Activated CD8-positive, alpha-beta memory T cell treated with anti-CD3 and anti-CD28 coated beads for 36 hours (primary cell): Measurements from ENCODE around the gene BRD7. TPM values are rescaled to one million over a fixed set of nuclear protein-coding genes. Genes with fewer than 3 reads are reported as not detected.

ENCODE experiments used
- CTCF ChIA-PET: fragments of 350-600 bp; sonication (Branson Sonifier 250); formaldehyde crosslinking; loops from one replicate; lab custom pipeline; 2021; ENCODE audit warnings: antibody characterized with exemption; lab: Charles Lee
- POLR2A ChIA-PET: fragments of 350-600 bp; sonication (Branson Sonifier 250); formaldehyde crosslinking; loops from one replicate; lab custom pipeline; 2021; ENCODE audit warnings: antibody characterized with exemption; lab: Charles Lee
- total RNA-seq, 2 experiments: library from RNA; stranded (reverse); gene quantifications; one replicate each; pipeline ENCODE4 v1.2.3, GENCODE V29; 2021

BRD7 gene
- total RNA-seq, 2 experiments from 2014 or later, result 96.6 to 104 TPM

GRCh38 chr16:50332599-50332998 is 36.2 kb downstream of the BRD7 start:
- ChIA-PET POLR2A (no interaction called here), CTCF (no interaction called here)

GRCh38 chr16:50331570-50331969 is 37.2 kb downstream of the BRD7 start:
- CTCF ChIA-PET, result no interaction called here
- POLR2A ChIA-PET, result no interaction called here

DNA sequence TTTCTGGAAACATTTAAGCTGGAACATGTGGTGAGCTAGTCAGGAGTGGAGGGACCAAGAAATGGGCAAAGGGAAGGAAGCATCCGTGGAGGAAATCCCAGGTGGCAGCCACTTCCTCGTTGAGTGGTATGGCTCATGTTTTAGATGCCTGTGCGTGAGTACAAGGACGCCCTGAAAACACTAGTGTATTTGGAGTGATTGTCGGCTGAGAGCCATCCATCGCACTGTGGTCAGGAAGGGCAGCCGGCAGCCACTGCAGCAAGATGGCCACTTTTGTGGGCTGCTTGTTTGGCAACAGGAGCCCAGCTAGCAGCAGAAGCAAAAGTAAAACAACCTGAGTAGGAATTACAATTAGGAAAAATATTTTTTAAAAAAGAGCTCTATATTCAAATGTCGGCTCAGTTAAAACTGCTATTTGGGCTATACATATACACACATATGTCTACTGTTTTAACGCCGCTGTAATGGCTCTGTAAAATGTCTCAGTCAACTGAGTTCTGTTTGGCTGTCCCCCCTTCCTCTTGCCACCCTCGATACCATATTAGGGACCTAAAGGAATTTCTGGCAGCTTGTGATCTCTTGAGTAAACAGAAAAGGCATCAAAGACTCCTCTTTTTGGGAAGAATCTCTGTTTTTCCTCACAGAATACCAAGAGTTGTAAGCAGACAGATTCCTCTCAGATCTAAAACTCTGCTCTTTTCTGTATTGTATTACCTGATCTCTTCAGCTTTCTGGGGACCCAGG is 39.2 kb downstream of the BRD7 start:
- ChIA-PET CTCF (interaction anchor here (0.9 to 1.3 kb wide), 3 partner anchors 25 to 83 kb away, joined by 3 to 4 read pairs (median 3); no protein-coding TSS in a partner anchor), POLR2A (interaction anchor here (0.6 kb wide), 1 partner anchor 191 kb away, joined by 4 read pairs; no protein-coding TSS in a partner anchor)

DNA sequence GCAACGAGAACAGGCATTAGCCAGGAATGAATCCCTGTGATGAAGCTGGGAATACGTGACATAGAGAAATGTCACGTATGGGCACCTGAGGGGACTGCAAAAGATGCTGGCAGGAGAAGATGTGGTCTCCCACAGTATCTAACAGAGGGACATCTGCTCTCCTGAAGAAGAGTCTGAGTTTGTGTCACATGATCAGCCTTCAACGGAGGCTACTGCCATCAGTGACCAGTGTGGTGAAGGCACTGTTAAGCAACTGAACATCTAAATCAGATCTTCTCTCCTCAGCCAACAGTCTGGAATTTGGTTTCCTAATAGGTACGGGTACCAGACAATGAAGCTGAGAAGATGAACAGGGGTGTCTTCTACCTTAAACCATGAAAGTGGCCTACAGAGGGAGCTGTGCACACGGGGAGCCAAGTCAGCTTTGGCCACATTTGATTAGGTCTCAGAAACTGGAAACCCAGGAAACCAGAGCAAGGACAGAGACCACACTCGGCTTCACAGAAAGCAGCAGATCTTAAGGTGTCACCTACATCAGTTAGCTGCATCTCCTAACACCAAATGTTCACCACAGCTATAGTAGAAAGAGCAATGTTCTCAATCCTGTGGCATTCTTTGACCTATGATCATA is 41.8 kb downstream of the BRD7 start:
- POLR2A ChIA-PET, result no interaction called here
- CTCF ChIA-PET, result interaction anchor here (0.5 to 3.2 kb wide), 15 partner anchors 11 to 479 kb away, joined by 3 to 21 read pairs (median 4); partner anchors contain the start of gene CNEP1R1

DNA sequence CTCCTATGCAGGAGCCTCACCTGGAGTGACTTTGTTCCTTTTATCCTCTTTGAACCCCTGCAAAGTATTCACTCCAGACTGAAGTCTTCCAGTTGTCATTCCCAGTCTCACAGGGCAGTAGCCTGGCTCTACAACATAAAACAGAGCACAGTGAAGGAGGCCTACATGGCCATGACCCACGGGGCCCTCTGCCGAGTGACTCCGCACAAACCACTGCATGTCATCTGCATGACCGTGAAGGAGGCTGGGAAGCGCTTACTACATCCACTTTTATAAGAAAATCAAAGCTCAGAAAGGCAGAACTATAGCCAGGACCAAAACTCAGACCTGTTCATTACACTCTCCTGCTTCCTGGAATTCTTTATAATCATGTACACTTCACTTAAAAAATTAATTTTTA is 42.5 kb downstream of the BRD7 start:
- ChIA-PET CTCF (interaction anchor here (1.0 to 3.2 kb wide), 7 partner anchors 13 to 339 kb away, joined by 4 to 21 read pairs (median 7); no protein-coding TSS in a partner anchor), POLR2A (no interaction called here)

- ChIA-PET CTCF (interaction anchor here (3.2 kb wide), 1 partner anchor 31 kb away, joined by 21 read pairs; no protein-coding TSS in a partner anchor), POLR2A (no interaction called here)
Observed at GRCh38 chr16:50324345-50324744, 44.4 kb downstream of the BRD7 start.

DNA sequence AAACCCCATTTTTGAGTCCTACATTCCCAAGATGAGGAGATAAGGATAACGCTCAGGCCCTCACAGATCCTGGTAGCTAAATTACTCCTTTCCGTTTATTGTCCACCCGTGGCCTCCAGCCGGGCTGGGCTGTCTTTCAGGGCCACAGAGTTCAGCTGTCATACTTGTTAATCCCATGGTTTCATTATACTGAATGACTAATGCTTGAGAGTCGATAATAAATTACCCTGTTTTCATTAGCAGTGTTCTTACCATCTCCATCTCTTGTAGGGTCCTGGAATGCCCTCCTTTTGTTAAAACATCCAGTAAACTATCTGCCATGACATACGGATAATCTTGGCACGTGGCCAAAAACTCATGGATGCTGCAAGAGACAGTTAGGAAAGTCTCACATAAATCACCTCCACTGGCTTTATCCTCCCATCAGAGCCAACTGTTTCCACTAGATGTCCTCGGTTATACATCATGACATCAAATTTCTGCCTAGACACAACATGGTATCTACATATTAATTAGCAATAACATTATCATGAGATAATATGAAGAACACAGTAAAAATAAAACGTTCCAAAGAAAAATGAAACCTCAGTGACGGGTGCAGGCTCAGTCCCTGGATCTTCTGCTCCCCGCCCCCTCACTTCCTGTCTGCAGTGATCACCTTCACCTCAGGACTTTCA is 45.3 kb downstream of the BRD7 start:
- CTCF ChIA-PET, result interaction anchor here (1.2 kb wide), 1 partner anchor 15 kb away, joined by 3 read pairs; no protein-coding TSS in a partner anchor
- POLR2A ChIA-PET, result no interaction called here

DNA sequence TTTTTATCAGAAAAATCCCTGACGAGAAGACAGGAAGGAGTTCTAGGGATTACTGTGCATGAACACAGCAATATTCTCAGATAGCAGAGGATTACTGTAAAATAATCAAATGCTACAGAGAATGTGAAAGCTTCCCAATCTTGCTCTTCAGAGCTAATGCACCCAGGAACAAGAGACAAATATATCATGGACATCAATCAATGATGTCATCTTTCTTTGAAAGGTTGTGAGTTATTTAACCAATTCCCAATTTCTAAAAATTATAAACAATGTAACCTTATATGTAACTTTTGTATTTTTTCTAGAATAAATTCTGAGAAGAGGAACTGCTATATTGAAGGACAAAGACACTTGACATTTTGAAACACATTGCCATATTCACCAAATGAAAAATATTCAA is 46.5 kb downstream of the BRD7 start:
- ChIA-PET POLR2A (no interaction called here), CTCF (interaction anchor here (1.2 kb wide), 2 partner anchors 14 to 32 kb away, joined by 3 read pairs; no protein-coding TSS in a partner anchor)

GRCh38 chr16:50320310-50320709 is 48.5 kb downstream of the BRD7 start:
- CTCF ChIA-PET, result no interaction called here
- POLR2A ChIA-PET, result no interaction called here

DNA sequence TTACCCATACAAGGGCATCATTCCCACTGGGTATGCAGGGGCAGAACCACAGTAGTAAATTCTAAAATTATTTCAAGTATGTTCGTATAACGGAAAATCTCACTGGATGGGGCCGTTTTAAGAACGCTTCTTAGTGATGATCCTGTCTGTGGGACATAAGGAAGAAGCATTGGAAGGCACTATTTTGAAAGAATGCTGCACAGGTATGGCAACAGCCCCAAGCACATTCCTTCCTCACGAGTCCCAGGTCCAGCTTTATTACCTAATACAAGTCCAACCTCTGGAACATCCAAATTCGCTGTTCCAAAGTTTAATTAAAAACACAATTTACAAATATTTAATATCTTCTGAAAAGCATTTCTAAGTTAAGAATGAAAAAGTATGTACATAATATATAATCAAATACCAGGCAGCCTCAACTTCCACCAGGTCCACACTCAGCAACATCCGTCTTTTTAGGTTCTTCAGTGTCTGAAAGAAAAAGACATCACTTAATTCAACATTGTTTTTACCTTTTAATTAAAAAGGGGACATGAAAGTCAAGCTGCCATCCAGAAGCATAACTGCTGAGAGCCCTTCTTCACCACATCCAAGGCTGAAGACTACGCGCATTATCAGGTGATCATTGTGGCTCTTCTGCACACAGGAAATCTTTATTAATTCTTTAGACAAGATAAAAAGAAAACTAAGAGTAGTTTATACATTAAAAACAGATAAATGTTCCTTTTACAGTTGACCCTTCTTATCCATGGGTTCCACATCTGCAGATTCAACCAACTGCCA is 49.8 kb downstream of the BRD7 start:
- ChIA-PET CTCF (no interaction called here), POLR2A (no interaction called here)

- POLR2A ChIA-PET, result no interaction called here
- CTCF ChIA-PET, result interaction anchor here (0.6 to 1.5 kb wide), 2 partner anchors 10 to 316 kb away, joined by 3 read pairs; no protein-coding TSS in a partner anchor
Observed at GRCh38 chr16:50316848-50317630, 51.7 kb downstream of the BRD7 start.

- CTCF ChIA-PET, result interaction anchor here (1.1 to 1.5 kb wide), 2 partner anchors 11 to 39 kb away, joined by 3 to 5 read pairs; no protein-coding TSS in a partner anchor
- POLR2A ChIA-PET, result no interaction called here
Observed at GRCh38 chr16:50316102-50316847, 52.5 kb downstream of the BRD7 start.

DNA sequence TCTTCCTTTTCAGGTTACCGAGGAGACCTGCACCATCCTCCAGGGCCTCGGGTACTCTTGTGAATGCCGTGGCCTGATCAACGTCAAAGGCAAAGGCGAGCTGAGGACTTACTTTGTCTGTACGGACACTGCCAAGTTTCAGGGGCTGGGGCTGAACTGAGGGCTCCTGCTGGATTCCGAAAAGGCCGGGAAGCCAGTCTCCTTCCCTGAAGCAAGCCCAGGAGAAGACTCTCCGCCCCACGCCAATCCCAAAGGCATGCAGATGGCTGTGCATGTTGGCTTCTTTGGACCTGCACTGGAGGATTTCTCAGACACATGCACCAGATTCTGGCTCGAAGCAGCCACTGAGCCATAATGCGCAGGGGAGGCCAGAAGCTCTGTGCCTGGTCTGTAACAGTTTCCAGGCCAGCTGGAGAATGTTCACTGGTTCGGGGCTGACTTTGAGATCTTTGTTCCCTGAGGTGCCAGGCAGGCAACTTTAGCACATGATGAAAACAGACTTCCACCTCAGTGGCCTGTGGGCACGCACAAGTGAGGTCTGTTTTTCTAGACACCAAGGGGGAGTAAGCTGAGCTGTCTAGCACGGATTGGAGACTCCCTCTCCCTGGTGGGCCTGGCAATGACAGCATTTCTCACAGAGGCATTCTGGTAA is 53.3 kb downstream of the BRD7 start:
- ChIA-PET CTCF (interaction anchor here (1.0 to 1.5 kb wide), 3 partner anchors 9 to 38 kb away, joined by 3 to 5 read pairs (median 3); no protein-coding TSS in a partner anchor), POLR2A (no interaction called here)

GRCh38 chr16:50314665-50315064 is 54.1 kb downstream of the BRD7 start:
- POLR2A ChIA-PET, result no interaction called here
- CTCF ChIA-PET, result interaction anchor here (1.0 to 2.0 kb wide), 2 partner anchors 9 to 12 kb away, joined by 3 to 6 read pairs; no protein-coding TSS in a partner anchor

DNA sequence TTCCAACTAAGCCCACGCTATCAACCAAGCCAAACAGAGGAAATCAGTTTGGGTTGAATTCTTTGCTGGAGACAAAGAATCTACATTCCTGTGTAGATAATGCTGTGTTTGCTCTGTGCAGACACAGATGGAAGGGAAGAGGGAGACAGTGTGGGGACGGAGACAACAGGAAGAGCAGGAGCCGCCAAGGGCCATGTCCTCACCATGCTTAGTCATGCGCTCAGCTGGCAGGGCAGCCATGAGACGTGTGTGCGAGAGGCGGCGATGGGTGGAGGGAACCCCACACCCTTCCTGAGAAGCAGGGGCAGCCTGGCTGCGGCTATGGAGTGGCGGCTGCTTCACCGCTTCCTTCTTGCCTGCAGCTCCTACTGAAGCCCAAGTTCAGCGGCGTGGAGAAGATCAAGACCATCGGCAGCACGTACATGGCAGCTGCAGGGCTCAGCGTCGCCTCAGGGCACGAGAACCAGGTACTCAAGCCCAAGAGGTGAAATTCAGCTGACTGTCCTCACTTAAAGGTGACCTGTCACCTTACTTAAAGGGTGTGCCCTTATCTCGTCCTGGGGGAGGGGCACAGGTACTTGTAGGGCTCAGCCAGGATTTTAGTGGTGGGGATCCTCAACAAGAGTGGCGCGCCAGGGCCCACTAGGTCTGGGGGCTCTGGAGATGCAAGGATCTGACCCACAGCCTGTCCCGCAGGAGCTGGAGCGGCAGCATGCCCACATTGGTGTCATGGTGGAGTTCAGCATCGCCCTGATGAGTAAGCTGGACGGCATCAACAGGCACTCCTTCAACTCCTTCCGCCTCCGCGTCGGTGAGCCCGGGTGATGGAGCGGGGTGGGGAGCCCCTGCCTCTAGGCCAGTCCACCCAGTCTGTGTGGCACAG is 55.0 kb downstream of the BRD7 start:
- POLR2A ChIA-PET, result no interaction called here
- CTCF ChIA-PET, result interaction anchor here (2.0 kb wide), 1 partner anchor 13 kb away, joined by 6 read pairs; no protein-coding TSS in a partner anchor
